Measurements from ENCODE around the gene SLC25A2.
A peak's percentile ranks its signal among the peaks of the same experiment; 100 is the strongest.

The SLC25A2 gene

GRCh38 chr5:141272906-141273305, 30.9 kb downstream of the SLC25A2 start:
- H3K27ac ChIP-seq = no peak overlapping the region
- TF ChIP-seq ZFX (IDR thresholded peaks at IDR 0.05; ENCODE audit: borderline replicate concordance) (no peak), CTCF (IDR thresholded peaks at IDR 0.05) (peak; percentile 28; the same call in 1 of the 2 replicates)

GRCh38 chr5:141269195-141269594, 34.7 kb downstream of the SLC25A2 start:
- H3K27ac ChIP-seq = no peak overlapping the region
- TF ChIP-seq ZFX (IDR thresholded peaks at IDR 0.05; ENCODE audit: borderline replicate concordance) (no peak), CTCF (IDR thresholded peaks at IDR 0.05) (no peak)

DNA sequence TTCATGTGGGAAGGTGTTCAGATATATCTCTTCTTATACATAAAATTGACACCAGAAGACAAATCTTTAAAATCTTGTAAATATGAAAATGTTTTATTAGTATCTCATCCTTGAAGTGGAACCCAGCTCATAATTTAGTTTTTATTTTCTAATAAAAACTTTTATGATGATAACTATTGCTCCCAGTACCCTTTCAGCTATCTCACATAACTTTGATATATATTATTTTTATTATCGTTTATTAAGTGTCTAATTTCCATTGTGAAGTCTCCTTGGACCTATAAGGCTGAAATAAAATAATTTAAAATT, 42.7 kb downstream of the SLC25A2 start:
- TF ChIP-seq CTCF (IDR thresholded peaks at IDR 0.05) (no peak), ZFX (IDR thresholded peaks at IDR 0.05; ENCODE audit: borderline replicate concordance) (no peak)
- no peak overlapping the region for H3K27ac ChIP-seq

GRCh38 chr5:141260458-141261237, 43.2 kb downstream of the SLC25A2 start:
- no peak for TF ChIP-seq ZFX (IDR thresholded peaks at IDR 0.05; ENCODE audit: borderline replicate concordance)
- TF ChIP-seq CTCF (IDR thresholded peaks at IDR 0.05) = no peak
- H3K27ac ChIP-seq = no peak overlapping the region

- TF ChIP-seq CTCF (IDR thresholded peaks at IDR 0.05) = no peak
- TF ChIP-seq ZFX (IDR thresholded peaks at IDR 0.05; ENCODE audit: borderline replicate concordance) = no peak
- H3K27ac ChIP-seq = no peak overlapping the region
Measured at GRCh38 chr5:141258948-141259347, 44.9 kb downstream of the SLC25A2 start.

DNA sequence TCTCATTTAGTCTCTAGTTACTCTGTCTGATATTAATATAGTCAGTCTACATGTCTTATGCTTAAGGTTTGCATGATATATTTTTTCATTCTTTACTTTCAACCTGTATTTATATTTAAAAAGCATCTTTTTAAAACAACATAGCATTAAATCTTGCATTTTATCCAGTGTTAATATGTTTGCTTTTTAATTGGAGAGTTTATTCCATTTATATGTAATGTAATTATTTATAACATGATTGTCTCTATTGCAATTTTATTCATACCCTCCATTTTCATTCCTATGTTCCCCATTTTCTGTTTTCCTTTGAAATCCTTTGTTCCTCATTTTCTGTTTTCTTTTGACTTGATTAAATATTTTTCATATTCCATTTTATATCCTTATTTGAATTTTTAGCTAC, 45.4 kb downstream of the SLC25A2 start:
- no peak for TF ChIP-seq CTCF (IDR thresholded peaks at IDR 0.05)
- TF ChIP-seq ZFX (IDR thresholded peaks at IDR 0.05; ENCODE audit: borderline replicate concordance) = no peak
- no peak overlapping the region for H3K27ac ChIP-seq

Measured in 22Rv1 (cell line).